D721Med (cell line): Measurements from ENCODE around the gene BEND7.

ENCODE experiments used
- DNase-seq: peaks from one replicate; pipeline ENCODE4 v3.0.0; 2011; ENCODE audit warnings: low spot score; ENCODE audit not compliant: insufficient read length
- FAIRE-seq: peaks from 2 replicates; lab custom pipeline; 2011; peaks lifted over from hg19 to GRCh38; lab: Jason Lieb, UNC
- CTCF ChIP-seq: IDR thresholded peaks from 2 replicates; pipeline ENCODE4 v1.5.1; 2012; ENCODE audit warnings: mild to moderate bottlenecking, control low read depth; ENCODE audit not compliant: insufficient read depth; ENCODE audit errors: missing control alignments

Gene BEND7

GRCh38 chr10:13483073-13483472, 45.7 kb downstream of the BEND7 start:
- no peak for FAIRE-seq
- no peak for TF ChIP-seq CTCF
- no peak for DNase-seq

GRCh38 chr10:13481690-13482089, 47.1 kb downstream of the BEND7 start:
- TF ChIP-seq CTCF = no peak
- FAIRE-seq (no peak), DNase-seq (no peak)

- TF ChIP-seq CTCF = no peak
- no peak for FAIRE-seq
- no peak for DNase-seq
These were observed 53.7 kb downstream of the BEND7 start for GRCh38 chr10:13475124-13475523.

GRCh38 chr10:13473986-13474385, 54.8 kb downstream of the BEND7 start:
- no peak for DNase-seq
- no peak for FAIRE-seq
- TF ChIP-seq CTCF = no peak

- FAIRE-seq = no peak
- TF ChIP-seq CTCF = no peak
These were observed 56.5 kb downstream of the BEND7 start for GRCh38 chr10:13472359-13472758.

GRCh38 chr10:13470270-13470669, 58.5 kb downstream of the BEND7 start:
- FAIRE-seq (no peak), DNase-seq (no peak)
- TF ChIP-seq CTCF = no peak

More at GRCh38 chr10:13472359-13472758, 56.5 kb downstream of the BEND7 start:
- no peak for DNase-seq

GRCh38 chr10:13462551-13462950, 66.3 kb downstream of the BEND7 start:
- FAIRE-seq (no peak), DNase-seq (no peak)
- TF ChIP-seq CTCF = no peak
